Osteocyte (in vitro differentiated cells): Measurements from ENCODE around the gene SENP5. TPM values are rescaled to one million over a fixed set of nuclear protein-coding genes. Genes with fewer than 3 reads are reported as not detected.

ENCODE experiments used
- DNase-seq: peaks from one replicate; pipeline ENCODE4 v3.0.0; 2021; ENCODE audit warnings: mixed read lengths; ENCODE audit not compliant: unreplicated experiment; ENCODE audit errors: extremely low spot score
- H3K27ac Mint-ChIP-seq: one replicate; pipeline ENCODE4 v1.8.0; 2021; ENCODE audit warnings: mild to moderate bottlenecking, mixed read lengths; ENCODE audit not compliant: unreplicated experiment
- H3K27me3 Mint-ChIP-seq: one replicate; pipeline ENCODE4 v1.8.0; 2021; ENCODE audit warnings: mixed read lengths; ENCODE audit not compliant: unreplicated experiment
- H3K36me3 Mint-ChIP-seq: one replicate; pipeline ENCODE4 v1.8.0; 2021; ENCODE audit warnings: mixed read lengths; ENCODE audit not compliant: unreplicated experiment
- H3K4me1 Mint-ChIP-seq: one replicate; pipeline ENCODE4 v1.8.0; 2021; ENCODE audit warnings: mixed read lengths; ENCODE audit not compliant: unreplicated experiment
- H3K4me3 Mint-ChIP-seq: one replicate; pipeline ENCODE4 v1.8.0; 2021; ENCODE audit warnings: mild to moderate bottlenecking, moderate library complexity, mixed read lengths; ENCODE audit not compliant: unreplicated experiment
- H3K9me3 Mint-ChIP-seq: one replicate; pipeline ENCODE4 v1.8.0; 2021; ENCODE audit warnings: mixed read lengths; ENCODE audit not compliant: unreplicated experiment
- CTCF ChIP-seq: fragments of 200-600 bp; sonication (generic); IDR thresholded peaks from 2 replicates; pipeline ENCODE4 v1.5.0; 2021; ENCODE audit warnings: antibody characterized with exemption, mild to moderate bottlenecking, moderate library complexity
- total RNA-seq: library from RNA; stranded (reverse); gene quantifications from 2 replicates; pipeline ENCODE4 v1.2.1, GENCODE V29; 2021

SENP5 gene
- total RNA-seq, 1 donor from 2014 or later, result 35.9 TPM

GRCh38 chr3:196947136-196947859 is 79.6 kb downstream of the SENP5 start:
- no peak for DNase-seq
- TF ChIP-seq CTCF, result no peak
- Mint-ChIP-seq H3K27ac (no peak overlapping the region), H3K4me1 (peaks cover 20% of the 10 kb centered on the region), H3K4me3 (no peak overlapping the region), H3K27me3 (no peaks in the 10 kb centered on the region), H3K9me3 (no peaks in the 10 kb centered on the region), H3K36me3 (peaks cover 4% of the 10 kb centered on the region)

GRCh38 chr3:196947860-196948441 is 80.2 kb downstream of the SENP5 start:
- Mint-ChIP-seq H3K4me1 (peaks cover 20% of the 10 kb centered on the region), H3K9me3 (no peaks in the 10 kb centered on the region), H3K4me3 (no peak overlapping the region), H3K27ac (no peak overlapping the region), H3K36me3 (peaks cover 4% of the 10 kb centered on the region), H3K27me3 (no peaks in the 10 kb centered on the region)
- DNase-seq, result no peak
- no peak for TF ChIP-seq CTCF

GRCh38 chr3:196948442-196949284 is 80.9 kb downstream of the SENP5 start:
- Mint-ChIP-seq H3K27ac (no peak overlapping the region), H3K36me3 (peaks cover 4% of the 10 kb centered on the region)

GRCh38 chr3:196949285-196949619 is 81.5 kb downstream of the SENP5 start:
- Mint-ChIP-seq H3K4me3 (no peak overlapping the region), H3K4me1 (peaks cover 7% of the 10 kb centered on the region), H3K27ac (no peak overlapping the region), H3K9me3 (no peaks in the 10 kb centered on the region), H3K27me3 (no peaks in the 10 kb centered on the region), H3K36me3 (peaks cover 4% of the 10 kb centered on the region)
- DNase-seq, result no peak
- no peak for TF ChIP-seq CTCF

More at GRCh38 chr3:196948442-196949284, 80.9 kb downstream of the SENP5 start:
- Mint-ChIP-seq H3K9me3 (no peaks in the 10 kb centered on the region), H3K4me3 (no peak overlapping the region), H3K27me3 (no peaks in the 10 kb centered on the region), H3K4me1 (peaks cover 12% of the 10 kb centered on the region)
- no peak for DNase-seq
- TF ChIP-seq CTCF, result no peak

DNA sequence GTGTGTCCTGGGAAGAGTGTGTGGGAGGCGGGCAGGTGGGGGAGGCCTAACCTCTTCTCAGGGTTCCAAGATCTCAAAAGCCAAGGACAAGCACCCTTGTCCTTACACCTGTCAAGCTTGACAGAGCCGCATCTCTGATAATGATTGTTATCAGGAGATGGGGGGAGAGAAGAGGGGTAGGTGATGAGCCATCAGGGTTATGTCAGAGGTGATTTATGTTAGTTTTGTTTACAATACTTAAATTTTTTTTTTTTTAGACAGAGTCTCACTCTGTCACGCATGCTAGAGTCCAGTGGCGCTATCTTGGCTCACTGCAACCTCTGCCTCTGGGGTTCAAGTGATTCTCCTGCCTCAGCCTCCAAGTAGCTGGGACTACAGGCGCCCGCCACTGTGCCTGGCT is 82.0 kb downstream of the SENP5 start:
- Mint-ChIP-seq H3K4me1 (peaks cover 2% of the 10 kb centered on the region), H3K36me3 (peaks cover 2% of the 10 kb centered on the region), H3K9me3 (no peaks in the 10 kb centered on the region), H3K27ac (no peak overlapping the region), H3K4me3 (no peak overlapping the region), H3K27me3 (no peaks in the 10 kb centered on the region)
- no peak for DNase-seq
- TF ChIP-seq CTCF, result no peak
